ENCODE data around the gene LGALS12. TPM values are rescaled to one million over a fixed set of nuclear protein-coding genes. Genes with fewer than 3 reads are reported as not detected.
A peak's percentile ranks its signal among the peaks of the same experiment; 100 is the strongest.

Gene LGALS12
- total RNA-seq, 2 donors from 2014 or later: 2.9 TPM; not detected in 1

DNA sequence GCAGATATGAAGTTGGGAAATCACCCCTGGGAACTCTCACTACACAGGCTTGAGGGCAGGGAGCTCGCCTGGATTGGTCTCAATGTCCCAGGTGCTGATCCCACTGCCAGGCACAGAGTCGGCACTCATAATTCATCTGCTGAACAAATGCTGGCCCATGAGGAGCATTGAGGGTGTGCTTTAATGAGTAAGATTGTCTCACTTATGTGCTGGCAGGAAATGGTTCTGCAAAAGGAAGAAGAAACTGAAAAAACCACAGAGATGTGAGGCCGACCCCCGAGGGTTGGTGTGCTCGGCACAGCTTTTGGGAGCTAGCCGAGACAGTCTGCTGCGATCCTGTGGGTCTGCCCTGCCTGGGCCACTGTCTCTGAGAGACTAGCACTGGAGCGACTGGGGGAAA lies 47.9 kb downstream of the LGALS12 start:
- Histone ChIP-seq H3K36me3 (no peaks in the 10 kb centered on the region), H3K27me3 (no peaks in the 10 kb centered on the region), H3K27ac (no peak overlapping the region), H3K4me3 (no peak overlapping the region), H3K9me3 (no peaks in the 10 kb centered on the region), H3K4me1 (no peaks in the 10 kb centered on the region)
- TF ChIP-seq, protein P1, sequence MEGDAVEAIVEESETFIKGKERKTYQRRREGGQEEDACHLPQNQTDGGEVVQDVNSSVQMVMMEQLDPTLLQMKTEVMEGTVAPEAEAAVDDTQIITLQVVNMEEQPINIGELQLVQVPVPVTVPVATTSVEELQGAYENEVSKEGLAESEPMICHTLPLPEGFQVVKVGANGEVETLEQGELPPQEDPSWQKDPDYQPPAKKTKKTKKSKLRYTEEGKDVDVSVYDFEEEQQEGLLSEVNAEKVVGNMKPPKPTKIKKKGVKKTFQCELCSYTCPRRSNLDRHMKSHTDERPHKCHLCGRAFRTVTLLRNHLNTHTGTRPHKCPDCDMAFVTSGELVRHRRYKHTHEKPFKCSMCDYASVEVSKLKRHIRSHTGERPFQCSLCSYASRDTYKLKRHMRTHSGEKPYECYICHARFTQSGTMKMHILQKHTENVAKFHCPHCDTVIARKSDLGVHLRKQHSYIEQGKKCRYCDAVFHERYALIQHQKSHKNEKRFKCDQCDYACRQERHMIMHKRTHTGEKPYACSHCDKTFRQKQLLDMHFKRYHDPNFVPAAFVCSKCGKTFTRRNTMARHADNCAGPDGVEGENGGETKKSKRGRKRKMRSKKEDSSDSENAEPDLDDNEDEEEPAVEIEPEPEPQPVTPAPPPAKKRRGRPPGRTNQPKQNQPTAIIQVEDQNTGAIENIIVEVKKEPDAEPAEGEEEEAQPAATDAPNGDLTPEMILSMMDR (IDR thresholded peaks at IDR 0.05): no peak
- no peak for DNase-seq (ENCODE audit: low spot score)

DNA sequence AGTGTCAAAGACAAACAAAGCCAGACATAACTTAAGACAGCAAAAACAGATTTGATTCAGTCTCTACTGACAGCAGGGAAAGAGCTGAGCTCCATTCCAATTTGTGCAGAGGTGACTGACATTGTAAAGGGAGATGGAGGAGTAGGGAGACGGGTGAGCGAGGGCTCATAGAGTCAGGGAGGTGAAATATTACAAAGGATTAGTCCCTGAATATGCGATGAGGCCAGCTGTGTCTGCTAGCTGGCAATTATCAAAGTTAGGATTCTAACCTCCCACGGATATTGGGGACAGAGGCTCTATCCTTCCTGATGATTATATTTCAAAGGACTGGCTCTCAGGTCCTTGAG lies 49.0 kb downstream of the LGALS12 start:
- Histone ChIP-seq H3K27me3 (no peaks in the 10 kb centered on the region), H3K4me3 (no peak overlapping the region), H3K27ac (no peak overlapping the region), H3K9me3 (no peaks in the 10 kb centered on the region), H3K4me1 (no peaks in the 10 kb centered on the region), H3K36me3 (no peaks in the 10 kb centered on the region)
- peak; percentile 16 for DNase-seq (ENCODE audit: low spot score)
- TF ChIP-seq, protein P1 (IDR thresholded peaks at IDR 0.05): no peak

DNA sequence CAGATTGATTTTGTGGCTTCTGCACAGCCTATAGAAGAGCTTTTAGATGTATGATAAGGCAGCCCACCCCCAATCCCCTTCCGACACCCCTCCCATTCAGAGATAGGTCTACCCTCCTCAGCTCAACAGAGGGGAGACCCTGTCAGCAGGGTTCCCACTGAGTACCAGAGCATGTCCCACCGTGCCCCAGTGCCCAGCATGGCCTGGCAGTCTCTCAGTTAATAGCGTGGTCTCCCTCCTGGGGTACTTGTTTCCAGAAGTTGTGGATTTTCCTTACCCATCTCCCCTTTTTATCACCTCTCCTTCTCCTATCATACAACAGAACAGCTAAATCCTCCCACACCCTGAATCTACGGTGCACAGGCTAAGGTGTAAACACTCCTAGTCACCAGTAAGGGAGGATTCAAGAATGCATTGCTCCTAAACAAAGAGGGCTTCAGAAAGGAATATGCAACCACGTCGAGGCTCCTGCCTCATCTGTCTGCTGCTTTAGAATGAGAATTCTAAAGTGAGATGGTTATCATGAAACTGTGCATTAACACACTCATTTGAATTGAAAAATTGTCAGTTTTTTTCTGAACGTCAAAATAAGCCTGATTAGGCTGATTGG lies 50.6 kb downstream of the LGALS12 start:
- peaks cover 0 to 5% of the 10 kb centered on the region in 2 donors for H3K4me1 ChIP-seq
- TF ChIP-seq, protein P1 (IDR thresholded peaks at IDR 0.05): no peak
- no peak overlapping the region for H3K4me3 ChIP-seq
- H3K9me3 ChIP-seq: no peaks in the 10 kb centered on the region
- H3K27ac ChIP-seq: no peak overlapping the region
- no peaks in the 10 kb centered on the region for H3K36me3 ChIP-seq
- H3K27me3 ChIP-seq: no peaks in the 10 kb centered on the region
- peak; percentile 49 for DNase-seq (ENCODE audit: low spot score)

GRCh38 chr11:63557570-63557969 lies 51.7 kb downstream of the LGALS12 start:
- Histone ChIP-seq H3K4me3 (no peak overlapping the region), H3K4me1 (peaks cover 0 to 5% of the 10 kb centered on the region in 2 donors), H3K36me3 (no peaks in the 10 kb centered on the region), H3K27me3 (no peaks in the 10 kb centered on the region), H3K27ac (no peak overlapping the region), H3K9me3 (no peaks in the 10 kb centered on the region)
- TF ChIP-seq, protein P1 (IDR thresholded peaks at IDR 0.05): no peak
- DNase-seq (ENCODE audit: low spot score): peak; percentile 28

DNA sequence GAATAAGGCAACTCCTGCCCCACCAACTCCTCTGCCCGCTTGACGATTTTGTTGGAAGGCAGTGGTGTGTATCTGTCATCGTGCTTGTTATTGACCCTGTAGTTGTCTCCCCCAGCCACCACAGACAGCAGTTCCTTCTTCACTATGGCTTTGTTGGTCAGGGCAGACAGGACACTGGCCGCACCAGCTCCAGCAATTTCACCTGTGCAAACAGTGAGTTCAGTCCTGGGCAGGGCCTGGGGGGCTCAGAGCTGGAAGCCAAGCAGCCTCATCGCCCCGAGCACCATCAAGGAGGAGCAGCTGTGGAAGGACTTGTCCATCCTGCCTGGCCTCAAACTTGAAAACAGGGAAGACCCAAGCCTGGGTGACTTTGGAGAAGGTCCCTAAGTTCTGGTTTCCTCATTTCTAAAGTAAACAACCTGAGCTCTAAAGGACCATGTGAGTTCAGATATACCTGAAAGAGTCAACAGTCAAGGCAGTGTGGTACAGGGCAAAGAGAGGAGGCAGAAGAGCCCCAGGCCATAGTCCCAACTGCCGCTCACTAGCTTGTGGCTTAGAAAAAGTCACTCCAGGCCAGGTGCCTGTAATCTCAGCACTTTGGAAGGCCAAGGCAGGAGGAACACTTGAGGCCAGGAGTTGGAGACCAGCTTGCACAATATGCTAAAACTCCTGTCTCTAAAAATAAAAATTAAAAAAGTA lies 52.7 kb downstream of the LGALS12 start:
- peak; percentile 48 for DNase-seq (ENCODE audit: low spot score)

More for the DNA sequence above, 52.7 kb downstream of the LGALS12 start:
- no peaks in the 10 kb centered on the region for H3K36me3 ChIP-seq
- no peaks in the 10 kb centered on the region for H3K27me3 ChIP-seq
- TF ChIP-seq, protein P1 (IDR thresholded peaks at IDR 0.05): no peak
- H3K27ac ChIP-seq: no peak overlapping the region
- peaks cover 0 to 5% of the 10 kb centered on the region in 2 donors for H3K4me1 ChIP-seq
- H3K4me3 ChIP-seq: no peak overlapping the region
- H3K9me3 ChIP-seq: no peaks in the 10 kb centered on the region

All from right atrium auricular region (tissue), 2 donors.